ENCODE data around the gene PTPRN2. TPM values are rescaled to one million over a fixed set of nuclear protein-coding genes. Genes with fewer than 3 reads are reported as not detected.
A peak's percentile ranks its signal among the peaks of the same experiment; 100 is the strongest.

Gene PTPRN2
- total and polyA plus RNA-seq, 9 of the 15 experiments (the other 6 are each of a cell fraction or from before 2014, with no cell fraction given): not detected

DNA sequence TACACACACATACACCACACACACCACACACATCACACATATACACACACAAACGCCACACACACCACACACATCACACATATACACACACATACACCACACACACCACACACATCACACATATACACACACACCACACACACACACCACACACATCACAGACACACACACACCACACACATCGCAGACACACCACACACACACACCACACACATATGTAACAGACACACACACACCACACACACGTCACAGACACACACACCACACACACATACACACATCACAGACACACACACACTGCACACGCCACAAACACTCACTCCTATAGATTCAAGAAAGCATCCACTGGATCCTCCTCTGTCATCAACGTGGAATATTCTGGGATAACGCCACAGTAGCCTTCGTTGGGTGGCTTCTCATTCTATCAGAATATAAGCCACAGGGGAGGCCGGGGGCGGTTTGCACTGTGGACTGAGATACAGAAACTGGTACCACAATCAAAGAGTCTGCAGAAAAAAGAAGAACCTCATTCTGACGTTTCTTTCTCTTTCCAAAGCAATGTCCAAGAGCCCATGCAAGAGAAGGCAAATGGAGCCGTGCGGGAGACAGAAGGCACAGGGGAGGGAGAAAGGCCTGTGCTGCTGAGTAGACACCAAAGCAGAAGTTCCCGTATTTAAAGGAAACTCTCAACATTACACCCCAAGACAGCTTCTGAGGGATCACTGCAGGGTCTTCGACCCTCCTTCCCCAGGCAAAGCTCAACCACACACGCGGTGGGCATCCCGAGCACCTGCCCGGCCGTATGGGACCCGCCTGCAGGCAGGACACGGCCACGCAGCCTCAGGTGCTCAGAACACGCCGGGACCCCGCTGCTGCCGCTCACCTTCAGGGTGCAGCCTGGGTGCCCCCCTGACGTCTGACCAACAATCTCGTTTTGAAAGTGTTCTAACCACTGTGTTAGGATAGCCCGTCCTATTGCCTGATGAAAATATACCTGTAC, 929.6 kb downstream of the PTPRN2 start (continued):
- TF ChIP-seq, protein P1, sequence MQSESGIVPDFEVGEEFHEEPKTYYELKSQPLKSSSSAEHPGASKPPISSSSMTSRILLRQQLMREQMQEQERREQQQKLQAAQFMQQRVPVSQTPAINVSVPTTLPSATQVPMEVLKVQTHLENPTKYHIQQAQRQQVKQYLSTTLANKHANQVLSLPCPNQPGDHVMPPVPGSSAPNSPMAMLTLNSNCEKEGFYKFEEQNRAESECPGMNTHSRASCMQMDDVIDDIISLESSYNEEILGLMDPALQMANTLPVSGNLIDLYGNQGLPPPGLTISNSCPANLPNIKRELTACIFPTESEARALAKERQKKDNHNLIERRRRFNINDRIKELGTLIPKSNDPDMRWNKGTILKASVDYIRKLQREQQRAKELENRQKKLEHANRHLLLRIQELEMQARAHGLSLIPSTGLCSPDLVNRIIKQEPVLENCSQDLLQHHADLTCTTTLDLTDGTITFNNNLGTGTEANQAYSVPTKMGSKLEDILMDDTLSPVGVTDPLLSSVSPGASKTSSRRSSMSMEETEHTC (IDR thresholded peaks at IDR 0.05): no peak

DNA sequence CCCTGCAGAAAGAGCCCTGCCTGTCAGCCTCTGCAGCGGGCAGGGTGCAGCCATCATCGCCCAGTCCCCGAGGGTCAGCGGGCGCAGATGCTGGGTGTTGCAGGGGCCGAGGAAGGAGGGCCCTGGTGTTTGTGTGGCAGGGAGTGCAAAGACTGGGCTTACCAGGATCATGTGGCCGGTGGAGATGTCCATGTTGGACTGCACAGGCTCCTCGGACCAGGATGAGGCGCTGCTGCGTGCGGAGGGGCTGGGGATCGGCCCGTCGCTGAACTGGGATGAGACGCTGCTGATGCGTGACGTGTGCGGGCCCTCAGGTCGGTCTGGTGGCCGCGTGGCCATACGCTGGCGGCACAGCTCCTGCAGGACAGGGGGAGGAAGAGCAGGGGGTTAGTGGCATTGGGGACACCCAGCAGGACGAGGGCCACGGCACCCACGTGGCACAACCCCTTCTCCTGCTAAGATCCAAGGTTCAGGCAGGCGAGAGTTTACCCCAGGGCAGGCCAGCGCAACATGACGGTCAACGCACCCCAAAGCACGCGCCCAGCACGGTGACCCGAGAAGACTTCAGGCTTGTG, 931.3 kb downstream of the PTPRN2 start:
- Histone ChIP-seq H3K36me3 (ENCODE audit: control insufficient read depth, insufficient read depth, low read length) (no peaks in the 10 kb centered on the region), H3K27ac (ENCODE audit: extremely low read depth, low read depth, low read length) (no peak overlapping the region), H3K9me3 (replicated peaks; ENCODE audit: control insufficient read depth, insufficient read depth, low read depth, low read length) (peaks cover 3% of the 10 kb centered on the region; the same call in 1 of the 2 replicates), H3K4me2 (ENCODE audit: insufficient read depth, low read length) (no peak overlapping the region), H3K79me2 (ENCODE audit: control insufficient read depth, insufficient read depth, low read length) (no peaks in the 10 kb centered on the region), H3K4me3 (no peak overlapping the region), H3K9ac (ENCODE audit: insufficient read depth in 1 of 2, low read depth in 2 of 2, low read length in 2 of 2) (no peak overlapping the region), H2AFZ (ENCODE audit: low read depth, low read length) (no peak overlapping the region), H3K27me3 (ENCODE audit: control insufficient read depth in 2 of 2, insufficient read depth in 2 of 2, low read length in 2 of 2) (peaks cover 60 to 75% of the 10 kb centered on the region in 2 experiments), H3K4me1 (replicated peaks in 1 of 2; ENCODE audit: control insufficient read depth in 2 of 2, insufficient read depth in 2 of 2, low read length in 2 of 2) (peaks cover 0 to 18% of the 10 kb centered on the region in 2 experiments; a peak in 1 of 5 replicates), H3K9me1 (ENCODE audit: control insufficient read depth, insufficient read depth, low read length) (no peaks in the 10 kb centered on the region), H4K20me1 (replicated peaks; ENCODE audit: control insufficient read depth, insufficient read depth, low read length) (peaks cover 14% of the 10 kb centered on the region; the same call in 1 of the 2 replicates)
- in situ Hi-C loops (cut with MboI): no loop called here
- FAIRE-seq: no peak
- CTCF ChIA-PET (ENCODE audit: low intra/inter-chr PET ratio): no interaction called here
- intact Hi-C loops (cut with micrococcal nuclease): no loop called here
- no peak for DNase-seq (ENCODE audit: extremely low read depth in 1 of 4, low spot score in 3 of 4)
- WGBS (ENCODE audit: insufficient coverage, low coverage, missing lambda C conversion rate): 34% methylated on average over 34 of the region's 34 CpGs
- BruUV-seq (replicated peaks): no TSS peak
- ATAC-seq: peak; percentile 75
- POLR2A ChIA-PET: no interaction called here
- no peak for TF ChIP-seq ZNF707 (CRISPR knock-in tag; conservative IDR thresholded peaks at IDR 0.05)
- TF ChIP-seq ZKSCAN8 (CRISPR knock-in tag; IDR thresholded peaks at IDR 0.05): no peak
- no peak for TF ChIP-seq ETS2 (tag; IDR thresholded peaks at IDR 0.05; ENCODE audit: borderline replicate concordance, poor library complexity, severe bottlenecking)
- TF ChIP-seq PRMT5 (CRISPR knock-in tag; IDR thresholded peaks at IDR 0.05): no peak
- no peak for TF ChIP-seq ZBTB17 (CRISPR knock-in tag; IDR thresholded peaks at IDR 0.05)
- no peak for TF ChIP-seq PURB (CRISPR knock-in tag; IDR thresholded peaks at IDR 0.05; ENCODE audit: low read depth)
- TF ChIP-seq ZBED1 (IDR thresholded peaks at IDR 0.05): no peak
- TF ChIP-seq, protein P2, sequence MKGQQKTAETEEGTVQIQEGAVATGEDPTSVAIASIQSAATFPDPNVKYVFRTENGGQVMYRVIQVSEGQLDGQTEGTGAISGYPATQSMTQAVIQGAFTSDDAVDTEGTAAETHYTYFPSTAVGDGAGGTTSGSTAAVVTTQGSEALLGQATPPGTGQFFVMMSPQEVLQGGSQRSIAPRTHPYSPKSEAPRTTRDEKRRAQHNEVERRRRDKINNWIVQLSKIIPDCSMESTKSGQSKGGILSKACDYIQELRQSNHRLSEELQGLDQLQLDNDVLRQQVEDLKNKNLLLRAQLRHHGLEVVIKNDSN (CRISPR knock-in tag; IDR thresholded peaks at IDR 0.05): 0 out of 2 replicates have a peak, but pooled peaks have one; percentile 15
- TF ChIP-seq ZNF217 (CRISPR knock-in tag; IDR thresholded peaks at IDR 0.05): no peak
- no peak for TF ChIP-seq YY1 (IDR thresholded peaks at IDR 0.05; ENCODE audit: borderline replicate concordance in 1 of 3, control insufficient read depth in 1 of 3, extremely low read depth in 1 of 3, insufficient read depth in 3 of 3, insufficient read length in 1 of 3, insufficient replicate concordance in 2 of 3, low read depth in 1 of 3, low read length in 2 of 3)
- TF ChIP-seq SRSF7 (optimal IDR thresholded peaks at IDR 0.05; ENCODE audit: low read depth, low read length): no peak
- TF ChIP-seq ZNF133 (CRISPR knock-in tag; IDR thresholded peaks at IDR 0.05): no peak
- TF ChIP-seq FUS (optimal IDR thresholded peaks at IDR 0.05; ENCODE audit: low read depth, low read length): no peak
- TF ChIP-seq NFE2 (IDR thresholded peaks at IDR 0.05; ENCODE audit: low read depth): no peak
- TF ChIP-seq, protein P3, sequence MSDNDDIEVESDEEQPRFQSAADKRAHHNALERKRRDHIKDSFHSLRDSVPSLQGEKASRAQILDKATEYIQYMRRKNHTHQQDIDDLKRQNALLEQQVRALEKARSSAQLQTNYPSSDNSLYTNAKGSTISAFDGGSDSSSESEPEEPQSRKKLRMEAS (CRISPR knock-in tag; IDR thresholded peaks at IDR 0.05): peak; percentile 43; the same call in 1 of the 2 replicates
- TF ChIP-seq PYGO2 (tag; IDR thresholded peaks at IDR 0.05): no peak
